HepG2 (cell line): Measurements from ENCODE around the gene AFDN. TPM values are rescaled to one million over a fixed set of nuclear protein-coding genes. Genes with fewer than 3 reads are reported as not detected.
A peak's percentile ranks its signal among the peaks of the same experiment; 100 is the strongest.

Source experiments
- AGO1 ChIP-seq: fragments of 200-400 bp; formaldehyde crosslinking; IDR thresholded peaks from 2 replicates; pipeline ENCODE4 v1.6.1; 2017; ENCODE audit warnings: mild to moderate bottlenecking, low read depth, low read length, moderate library complexity; ENCODE audit not compliant: poor library complexity, severe bottlenecking
- CHD4 ChIP-seq: fragments of 200-600 bp; sonication (generic); IDR thresholded peaks from 2 replicates; pipeline ENCODE4 v1.7.0; 2017; ENCODE audit warnings: mild to moderate bottlenecking, low read length, borderline replicate concordance
- CREB1 ChIP-seq, 2 experiments: fragments of 450-650 bp in 1 of 2; IDR thresholded peaks; 2 replicates each; pipeline ENCODE4 v1.6.1; 2016 to 2017; ENCODE audit warnings: control low read depth in 1 of 2, mild to moderate bottlenecking in 1 of 2, missing compliant biosample characterization in 1 of 2, missing genetic modification characterization in 1 of 2
- HIVEP1 ChIP-seq: sonication (generic); formaldehyde crosslinking; IDR thresholded peaks from 2 replicates; pipeline ENCODE4 v1.4.0; 2020; ENCODE audit warnings: mild to moderate bottlenecking, missing genetic modification reagents
- REXO4 ChIP-seq: sonication (generic); formaldehyde crosslinking; IDR thresholded peaks from 2 replicates; pipeline ENCODE4 v1.8.0; 2022; ENCODE audit warnings: missing genetic modification reagents, mild to moderate bottlenecking, borderline replicate concordance
- SIX4 ChIP-seq: sonication (generic); formaldehyde crosslinking; IDR thresholded peaks from 2 replicates; pipeline ENCODE4 v1.4.0; 2020; ENCODE audit warnings: missing genetic modification reagents
- TBX3 ChIP-seq: fragments of 450-650 bp; IDR thresholded peaks from 2 replicates; pipeline ENCODE4 v1.6.1; 2017; ENCODE audit warnings: antibody characterized with exemption, mild to moderate bottlenecking, inconsistent platforms, borderline replicate concordance
- YEATS2 ChIP-seq: sonication (generic); formaldehyde crosslinking; IDR thresholded peaks from 2 replicates; pipeline ENCODE4 v1.4.0; 2020; ENCODE audit warnings: missing genetic modification reagents, borderline replicate concordance
- ZBTB20 ChIP-seq: sonication (generic); formaldehyde crosslinking; IDR thresholded peaks from 2 replicates; pipeline ENCODE4 v1.8.1; 2023; ENCODE audit warnings: missing genetic modification reagents, low read depth, mild to moderate bottlenecking, borderline replicate concordance
- ZNF10 ChIP-seq: sonication (generic); formaldehyde crosslinking; IDR thresholded peaks from 2 replicates; pipeline ENCODE4 v1.4.0; 2020; ENCODE audit warnings: mild to moderate bottlenecking, low read depth, missing genetic modification reagents, borderline replicate concordance
- ZNF264 ChIP-seq: sonication (generic); formaldehyde crosslinking; IDR thresholded peaks from 2 replicates; pipeline ENCODE4 v1.4.0; 2020; ENCODE audit warnings: missing genetic modification reagents
- ZNF350 ChIP-seq: sonication (generic); formaldehyde crosslinking; IDR thresholded peaks from 2 replicates; pipeline ENCODE4 v1.4.0; 2020; ENCODE audit warnings: mild to moderate bottlenecking, low read depth, missing genetic modification reagents, borderline replicate concordance
- ZNF484 ChIP-seq: sonication (generic); formaldehyde crosslinking; IDR thresholded peaks from 2 replicates; pipeline ENCODE4 v1.5.1; 2020; ENCODE audit warnings: mild to moderate bottlenecking, low read depth, missing genetic modification reagents, borderline replicate concordance
- ZNF841 ChIP-seq: sonication (generic); formaldehyde crosslinking; IDR thresholded peaks from 2 replicates; pipeline ENCODE4 v1.8.1; 2023; ENCODE audit warnings: missing genetic modification reagents, borderline replicate concordance
- ZNF879 ChIP-seq: sonication (generic); formaldehyde crosslinking; IDR thresholded peaks from 2 replicates; pipeline ENCODE4 v1.8.1; 2023; ENCODE audit warnings: missing genetic modification reagents
- polyA plus RNA-seq, 8 experiments: library from polyadenylated mRNA; depleted of rRNA in 3 of 8; stranded (reverse) in 7 of 8; unstranded in 1 of 8; fragments of >200 nt; fragmentation: Illumina TruSeq in 4 of 8; extraction: Trizol in 4 of 8; gene quantifications; 2 replicates each; pipeline versions ENCODE4 v1.2.1 to v1.2.3, GENCODE V29; 2011 to 2016; ENCODE audit warnings: low read depth in 4 of 8, missing spikeins in 1 of 8, mixed read lengths in 1 of 8; ENCODE audit not compliant: insufficient read depth in 1 of 8
- total RNA-seq, 5 experiments: library from RNA; depleted of rRNA; stranded (reverse); fragments of >200 nt; fragmentation: Illumina TruSeq; extraction: Trizol; gene quantifications; 2 replicates each; pipeline ENCODE4 v1.2.3, GENCODE V29; 2016; ENCODE audit warnings: low read depth in 1 of 5
- TF ChIP-seq, protein P1 (sequence below): IDR thresholded peaks from 2 replicates; pipeline ENCODE4 v1.6.1; 2012; ENCODE audit warnings: inconsistent platforms
- TF ChIP-seq, protein P2 (sequence below): sonication (generic); formaldehyde crosslinking; IDR thresholded peaks from 2 replicates; pipeline ENCODE4 v1.8.0; 2022; ENCODE audit warnings: mild to moderate bottlenecking, missing genetic modification reagents; ENCODE audit not compliant: insufficient replicate concordance
- TF ChIP-seq, protein P3 (sequence below): sonication (generic); formaldehyde crosslinking; IDR thresholded peaks from 2 replicates; pipeline ENCODE4 v1.5.0; 2020; ENCODE audit warnings: missing genetic modification reagents
- TF ChIP-seq, protein P4 (sequence below), 2 experiments: sonication (generic) in 1 of 2; formaldehyde crosslinking in 1 of 2; IDR thresholded peaks; 2 replicates each; pipeline versions ENCODE4 v1.5.1 to v1.6.1; 2011 to 2020; ENCODE audit warnings: borderline replicate concordance in 1 of 2, low read depth in 1 of 2, low read length in 1 of 2, mild to moderate bottlenecking in 1 of 2, missing genetic modification reagents in 1 of 2, moderate library complexity in 1 of 2
- TF ChIP-seq, protein P5 (sequence below): sonication (generic); formaldehyde crosslinking; IDR thresholded peaks from 2 replicates; pipeline ENCODE4 v1.4.0; 2020; ENCODE audit warnings: mild to moderate bottlenecking, low read depth, missing genetic modification reagents

The AFDN gene
- total and polyA plus RNA-seq, 2 of the 13 experiments (the other 11 are each of a cell fraction or from before 2014, with no cell fraction given) = 136 to 151 TPM

DNA sequence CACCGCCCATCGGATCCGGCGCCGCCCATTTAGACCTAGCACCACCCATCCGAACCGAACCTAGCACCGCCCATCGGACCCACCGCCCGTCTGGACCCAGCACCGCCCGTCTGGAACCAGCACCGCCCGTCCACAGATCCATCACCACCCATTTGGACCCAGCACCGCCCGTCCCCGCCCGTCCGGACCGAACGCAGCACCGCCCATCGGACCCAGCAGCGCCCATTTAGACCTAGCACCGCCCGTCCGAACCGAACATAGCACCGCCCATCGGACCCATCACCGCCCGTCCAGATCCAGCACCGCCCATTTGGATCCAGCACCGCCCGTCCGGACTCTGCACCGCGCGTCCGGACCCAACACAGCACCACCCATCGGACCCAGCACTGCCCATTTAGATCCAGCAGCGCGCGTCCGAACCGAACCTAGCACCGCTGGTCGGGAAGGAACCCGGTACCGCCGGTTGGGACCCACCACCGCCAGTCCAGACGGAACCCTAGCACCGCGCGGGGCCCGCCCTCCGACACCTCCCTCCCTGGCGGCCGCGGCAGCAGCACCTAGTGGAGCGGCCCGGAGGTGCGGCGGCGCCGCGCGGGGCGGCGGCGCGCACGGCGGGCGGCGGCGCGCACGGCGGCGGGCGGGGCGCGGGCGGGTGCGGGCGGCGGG, 348 bp upstream of the AFDN start (continued):
- TF ChIP-seq ZNF879 (CRISPR knock-in tag) (no peak), TBX3 (peak; percentile 70; the same call in 1 of the 2 replicates), ZNF10 (no peak), YEATS2 (CRISPR knock-in tag) (no peak), HIVEP1 (CRISPR knock-in tag) (no peak; the same call in 1 of the 2 replicates), REXO4 (CRISPR knock-in tag) (no peak), CHD4 (peak; percentile 85; the same call in 1 of the 2 replicates), CREB1 (IDR thresholded peaks at IDR 0.05) (no peak), CREB1 (CRISPR knock-in tag; IDR thresholded peaks at IDR 0.05) (no peak), ZNF484 (CRISPR knock-in tag) (no peak), AGO1 (peak; percentile 47), ZNF350 (CRISPR knock-in tag) (peak; percentile 87), ZNF264 (CRISPR knock-in tag) (no peak), SIX4 (CRISPR knock-in tag) (0 out of 2 replicates have a peak, but pooled peaks have one; percentile 7), ZNF841 (no peak), ZBTB20 (CRISPR knock-in tag) (peak; percentile 56; the same call in 1 of the 2 replicates)
- TF ChIP-seq, protein P1, sequence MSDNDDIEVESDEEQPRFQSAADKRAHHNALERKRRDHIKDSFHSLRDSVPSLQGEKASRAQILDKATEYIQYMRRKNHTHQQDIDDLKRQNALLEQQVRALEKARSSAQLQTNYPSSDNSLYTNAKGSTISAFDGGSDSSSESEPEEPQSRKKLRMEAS = peak; percentile 40; the same call in 1 of the 2 replicates
- TF ChIP-seq, protein P2, sequence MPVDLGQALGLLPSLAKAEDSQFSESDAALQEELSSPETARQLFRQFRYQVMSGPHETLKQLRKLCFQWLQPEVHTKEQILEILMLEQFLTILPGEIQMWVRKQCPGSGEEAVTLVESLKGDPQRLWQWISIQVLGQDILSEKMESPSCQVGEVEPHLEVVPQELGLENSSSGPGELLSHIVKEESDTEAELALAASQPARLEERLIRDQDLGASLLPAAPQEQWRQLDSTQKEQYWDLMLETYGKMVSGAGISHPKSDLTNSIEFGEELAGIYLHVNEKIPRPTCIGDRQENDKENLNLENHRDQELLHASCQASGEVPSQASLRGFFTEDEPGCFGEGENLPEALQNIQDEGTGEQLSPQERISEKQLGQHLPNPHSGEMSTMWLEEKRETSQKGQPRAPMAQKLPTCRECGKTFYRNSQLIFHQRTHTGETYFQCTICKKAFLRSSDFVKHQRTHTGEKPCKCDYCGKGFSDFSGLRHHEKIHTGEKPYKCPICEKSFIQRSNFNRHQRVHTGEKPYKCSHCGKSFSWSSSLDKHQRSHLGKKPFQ (CRISPR knock-in tag) = peak; percentile 23
- TF ChIP-seq, protein P3, sequence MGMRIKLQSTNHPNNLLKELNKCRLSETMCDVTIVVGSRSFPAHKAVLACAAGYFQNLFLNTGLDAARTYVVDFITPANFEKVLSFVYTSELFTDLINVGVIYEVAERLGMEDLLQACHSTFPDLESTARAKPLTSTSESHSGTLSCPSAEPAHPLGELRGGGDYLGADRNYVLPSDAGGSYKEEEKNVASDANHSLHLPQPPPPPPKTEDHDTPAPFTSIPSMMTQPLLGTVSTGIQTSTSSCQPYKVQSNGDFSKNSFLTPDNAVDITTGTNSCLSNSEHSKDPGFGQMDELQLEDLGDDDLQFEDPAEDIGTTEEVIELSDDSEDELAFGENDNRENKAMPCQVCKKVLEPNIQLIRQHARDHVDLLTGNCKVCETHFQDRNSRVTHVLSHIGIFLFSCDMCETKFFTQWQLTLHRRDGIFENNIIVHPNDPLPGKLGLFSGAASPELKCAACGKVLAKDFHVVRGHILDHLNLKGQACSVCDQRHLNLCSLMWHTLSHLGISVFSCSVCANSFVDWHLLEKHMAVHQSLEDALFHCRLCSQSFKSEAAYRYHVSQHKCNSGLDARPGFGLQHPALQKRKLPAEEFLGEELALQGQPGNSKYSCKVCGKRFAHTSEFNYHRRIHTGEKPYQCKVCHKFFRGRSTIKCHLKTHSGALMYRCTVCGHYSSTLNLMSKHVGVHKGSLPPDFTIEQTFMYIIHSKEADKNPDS (CRISPR knock-in tag) = no peak
- TF ChIP-seq, protein P4, sequence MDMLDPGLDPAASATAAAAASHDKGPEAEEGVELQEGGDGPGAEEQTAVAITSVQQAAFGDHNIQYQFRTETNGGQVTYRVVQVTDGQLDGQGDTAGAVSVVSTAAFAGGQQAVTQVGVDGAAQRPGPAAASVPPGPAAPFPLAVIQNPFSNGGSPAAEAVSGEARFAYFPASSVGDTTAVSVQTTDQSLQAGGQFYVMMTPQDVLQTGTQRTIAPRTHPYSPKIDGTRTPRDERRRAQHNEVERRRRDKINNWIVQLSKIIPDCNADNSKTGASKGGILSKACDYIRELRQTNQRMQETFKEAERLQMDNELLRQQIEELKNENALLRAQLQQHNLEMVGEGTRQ (IDR thresholded peaks at IDR 0.05; ENCODE audit: low read depth, low read length) = no peak
- TF ChIP-seq, protein P4 (CRISPR knock-in tag; IDR thresholded peaks at IDR 0.05; ENCODE audit: borderline replicate concordance) = no peak
- TF ChIP-seq, protein P5, sequence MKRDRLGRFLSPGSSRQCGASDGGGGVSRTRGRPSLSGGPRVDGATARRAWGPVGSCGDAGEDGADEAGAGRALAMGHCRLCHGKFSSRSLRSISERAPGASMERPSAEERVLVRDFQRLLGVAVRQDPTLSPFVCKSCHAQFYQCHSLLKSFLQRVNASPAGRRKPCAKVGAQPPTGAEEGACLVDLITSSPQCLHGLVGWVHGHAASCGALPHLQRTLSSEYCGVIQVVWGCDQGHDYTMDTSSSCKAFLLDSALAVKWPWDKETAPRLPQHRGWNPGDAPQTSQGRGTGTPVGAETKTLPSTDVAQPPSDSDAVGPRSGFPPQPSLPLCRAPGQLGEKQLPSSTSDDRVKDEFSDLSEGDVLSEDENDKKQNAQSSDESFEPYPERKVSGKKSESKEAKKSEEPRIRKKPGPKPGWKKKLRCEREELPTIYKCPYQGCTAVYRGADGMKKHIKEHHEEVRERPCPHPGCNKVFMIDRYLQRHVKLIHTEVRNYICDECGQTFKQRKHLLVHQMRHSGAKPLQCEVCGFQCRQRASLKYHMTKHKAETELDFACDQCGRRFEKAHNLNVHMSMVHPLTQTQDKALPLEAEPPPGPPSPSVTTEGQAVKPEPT (CRISPR knock-in tag) = no peak
